WI38 (cell line): ENCODE data around the gene BRS3.

Source experiments
- H3K4me3 ChIP-seq: 2 replicates; pipeline ENCODE4 v1.5.1; 2011; ENCODE audit warnings: low read depth, mild to moderate bottlenecking, control low read depth, low read length
- CTCF ChIP-seq: IDR thresholded peaks from 2 replicates; pipeline ENCODE4 v1.5.1; 2012; ENCODE audit warnings: low read depth, mild to moderate bottlenecking, control low read depth, low read length

Gene BRS3

GRCh38 chrX:136473663-136474062 lies 14.1 kb upstream of the BRS3 start:
- no peak for TF ChIP-seq CTCF

GRCh38 chrX:136475236-136475635 lies 12.5 kb upstream of the BRS3 start:
- H3K4me3 ChIP-seq = no peak overlapping the region
- TF ChIP-seq CTCF = no peak

More at GRCh38 chrX:136473663-136474062, 14.1 kb upstream of the BRS3 start:
- H3K4me3 ChIP-seq = no peak overlapping the region

GRCh38 chrX:136476501-136476900 lies 11.2 kb upstream of the BRS3 start:
- no peak for TF ChIP-seq CTCF
- no peak overlapping the region for H3K4me3 ChIP-seq

- H3K4me3 ChIP-seq = no peak overlapping the region
- TF ChIP-seq CTCF = no peak
Measured at GRCh38 chrX:136477026-136477425, 10.7 kb upstream of the BRS3 start.

GRCh38 chrX:136480383-136480782 lies 7.4 kb upstream of the BRS3 start:
- H3K4me3 ChIP-seq = no peak overlapping the region
- TF ChIP-seq CTCF = no peak

- TF ChIP-seq CTCF = no peak
- H3K4me3 ChIP-seq = no peak overlapping the region
Measured at GRCh38 chrX:136488706-136489105, 959 bp downstream of the BRS3 start.

GRCh38 chrX:136491832-136492231 lies 4.1 kb downstream of the BRS3 start:
- TF ChIP-seq CTCF = no peak
- H3K4me3 ChIP-seq = no peak overlapping the region
